H9 (cell line): Measurements from ENCODE around the gene ROBO1. TPM values are rescaled to one million over a fixed set of nuclear protein-coding genes. Genes with fewer than 3 reads are reported as not detected.

Experiments used
- DNase-seq: peaks from one replicate; pipeline ENCODE4 v3.0.0-alpha.2; 2017
- H2AFZ ChIP-seq: one replicate; pipeline ENCODE4 v1.6.1; 2013; ENCODE audit warnings: mild to moderate bottlenecking, low read length, control low read depth, moderate library complexity
- H2AK5ac ChIP-seq: 2 replicates; pipeline ENCODE4 v1.6.1; 2013; ENCODE audit warnings: low read length, control low read depth, mixed read lengths; ENCODE audit not compliant: insufficient read length
- H2BK120ac ChIP-seq: one replicate; pipeline ENCODE4 v1.6.1; 2013; ENCODE audit warnings: low read depth, mild to moderate bottlenecking, low read length, control low read depth, inconsistent platforms; ENCODE audit not compliant: poor library complexity, severe bottlenecking
- H2BK12ac ChIP-seq: 2 replicates; pipeline ENCODE4 v1.6.1; 2013; ENCODE audit warnings: low read length, control low read depth, mixed read lengths, low read depth; ENCODE audit not compliant: insufficient read length
- H2BK15ac ChIP-seq: 2 replicates; pipeline ENCODE4 v1.6.1; 2013; ENCODE audit warnings: low read depth, low read length, control low read depth
- H2BK20ac ChIP-seq: one replicate; pipeline ENCODE4 v1.6.1; 2013; ENCODE audit warnings: low read depth, mild to moderate bottlenecking, low read length, control low read depth, inconsistent platforms; ENCODE audit not compliant: poor library complexity, severe bottlenecking
- H2BK5ac ChIP-seq: 2 replicates; pipeline ENCODE4 v1.6.1; 2013; ENCODE audit warnings: low read length, control low read depth, mixed read lengths; ENCODE audit not compliant: insufficient read length
- H3K14ac ChIP-seq: 2 replicates; pipeline ENCODE4 v1.6.1; 2013; ENCODE audit warnings: low read length, control low read depth; ENCODE audit not compliant: insufficient read depth
- H3K18ac ChIP-seq: 2 replicates; pipeline ENCODE4 v1.6.1; 2013; ENCODE audit warnings: low read depth, mild to moderate bottlenecking, mixed read lengths, low read length, control low read depth; ENCODE audit not compliant: insufficient read length
- H3K23ac ChIP-seq: 2 replicates; pipeline ENCODE4 v1.6.1; 2013; ENCODE audit warnings: low read length, control low read depth, mixed read lengths, low read depth; ENCODE audit not compliant: insufficient read length
- H3K23me2 ChIP-seq: 2 replicates; pipeline ENCODE4 v1.6.1; 2013; ENCODE audit warnings: low read depth, mild to moderate bottlenecking, mixed read lengths, low read length, control low read depth; ENCODE audit not compliant: insufficient read length, poor library complexity, severe bottlenecking
- H3K27ac ChIP-seq: 2 replicates; pipeline ENCODE4 v1.5.1; 2013; ENCODE audit warnings: low read length, control low read depth, mixed read lengths, low read depth; ENCODE audit not compliant: insufficient read length
- H3K27me3 ChIP-seq: 2 replicates; pipeline ENCODE4 v1.6.1; 2013; ENCODE audit warnings: low read length, control low read depth, inconsistent platforms; ENCODE audit not compliant: insufficient read depth
- H3K4ac ChIP-seq: 2 replicates; pipeline ENCODE4 v1.6.1; 2013; ENCODE audit warnings: low read depth, mild to moderate bottlenecking, control low read depth, inconsistent platforms, low read length, moderate library complexity
- H3K4me1 ChIP-seq: 2 replicates; pipeline ENCODE4 v1.6.1; 2013; ENCODE audit warnings: low read length, control low read depth, inconsistent platforms; ENCODE audit not compliant: insufficient read depth
- H3K4me2 ChIP-seq: 2 replicates; pipeline ENCODE4 v1.6.1; 2013; ENCODE audit warnings: low read length, control low read depth, mixed read lengths; ENCODE audit not compliant: insufficient read length, insufficient read depth
- H3K56ac ChIP-seq: 2 replicates; pipeline ENCODE4 v1.6.1; 2013; ENCODE audit warnings: low read depth, mild to moderate bottlenecking, mixed read lengths, low read length, control low read depth; ENCODE audit not compliant: insufficient read length
- H3K79me1 ChIP-seq: 2 replicates; pipeline ENCODE4 v1.6.1; 2013; ENCODE audit warnings: low read depth, mild to moderate bottlenecking, moderate library complexity, low read length, control low read depth, inconsistent platforms; ENCODE audit not compliant: insufficient read depth, poor library complexity, severe bottlenecking
- H3K79me2 ChIP-seq: 2 replicates; pipeline ENCODE4 v1.6.1; 2013; ENCODE audit warnings: low read length, control low read depth, inconsistent platforms; ENCODE audit not compliant: insufficient read depth
- H3K9ac ChIP-seq: 2 replicates; pipeline ENCODE4 v1.6.1; 2013; ENCODE audit warnings: low read length, control low read depth, mixed read lengths; ENCODE audit not compliant: insufficient read length; ENCODE audit errors: extremely low read depth
- H3K9me3 ChIP-seq: one replicate; pipeline ENCODE4 v1.6.1; 2013; ENCODE audit warnings: low read depth, low read length, inconsistent platforms; ENCODE audit not compliant: control insufficient read depth
- H3T11ph ChIP-seq: one replicate; pipeline ENCODE4 v1.6.1; 2013; ENCODE audit warnings: mild to moderate bottlenecking, low read length, control low read depth, inconsistent platforms
- H4K20me1 ChIP-seq: one replicate; pipeline ENCODE4 v1.6.1; 2013; ENCODE audit not compliant: control insufficient read depth, insufficient read length, insufficient read depth
- H4K5ac ChIP-seq: 2 replicates; pipeline ENCODE4 v1.6.1; 2013; ENCODE audit warnings: low read depth, mild to moderate bottlenecking, mixed read lengths, low read length, control low read depth; ENCODE audit not compliant: insufficient read length
- H4K8ac ChIP-seq: replicated peaks from 2 replicates; pipeline ENCODE4 v1.6.1; 2013; ENCODE audit warnings: low read length, control low read depth, mixed read lengths, low read depth; ENCODE audit not compliant: insufficient read length
- H4K91ac ChIP-seq: 2 replicates; pipeline ENCODE4 v1.6.1; 2013; ENCODE audit warnings: low read depth, mild to moderate bottlenecking, moderate library complexity, mixed read lengths, low read length, control low read depth; ENCODE audit not compliant: insufficient read length
- H3K27ac Mint-ChIP-seq, 3 experiments: 2 replicates in 2 of 3; 3 replicates in 1 of 3; pipeline ENCODE4 v1.8.0; 2020 to 2021; ENCODE audit warnings: mixed read lengths in 3 of 3, mild to moderate bottlenecking in 1 of 3, moderate library complexity in 1 of 3
- H3K27me3 Mint-ChIP-seq: 2 replicates; pipeline ENCODE4 v1.8.0; 2021; ENCODE audit warnings: low read depth, mild to moderate bottlenecking, moderate library complexity, mixed read lengths
- H3K36me3 Mint-ChIP-seq, 3 experiments: 2 replicates in 2 of 3; 3 replicates in 1 of 3; pipeline ENCODE4 v1.8.0; 2020 to 2021; ENCODE audit warnings: low read depth in 3 of 3, mixed read lengths in 3 of 3; ENCODE audit not compliant: insufficient read depth in 1 of 3
- H3K4me1 Mint-ChIP-seq, 2 experiments: 2 replicates each; pipeline ENCODE4 v1.8.0; 2020; ENCODE audit warnings: mixed read lengths in 2 of 2
- H3K4me3 Mint-ChIP-seq, 2 experiments: 2 replicates in 1 of 2; 3 replicates in 1 of 2; pipeline ENCODE4 v1.8.0; 2020 to 2021; ENCODE audit warnings: mild to moderate bottlenecking in 2 of 2, mixed read lengths in 2 of 2, moderate library complexity in 1 of 2
- H3K9me3 Mint-ChIP-seq, 2 experiments: 2 replicates in 1 of 2; 3 replicates in 1 of 2; pipeline ENCODE4 v1.8.0; 2020; ENCODE audit warnings: mild to moderate bottlenecking in 2 of 2, mixed read lengths in 2 of 2, moderate library complexity in 1 of 2
- CTCF ChIP-seq: fragments of 200-600 bp; sonication (generic); conservative IDR thresholded peaks from 3 replicates; pipeline ENCODE4 v1.8.0; 2021; ENCODE audit warnings: antibody characterized with exemption, mild to moderate bottlenecking
- WGBS: extraction: QIAGEN DNeasy Blood & Tissue Kit; methylation state at CpG from one replicate; pipeline ENCODE4 v1.1.7; 2013; ENCODE audit warnings: missing lambda C conversion rate, low lambda C conversion rate, mixed read lengths; ENCODE audit not compliant: insufficient read length; ENCODE audit errors: extremely low coverage; 5-methylcytosine and 5-hydroxymethylcytosine counted together
- total RNA-seq: library from RNA; stranded (reverse); gene quantifications from 2 replicates; pipeline ENCODE4 v1.2.1, GENCODE V29; 2021

ROBO1 gene
- total RNA-seq, 1 experiment from 2014 or later = 62.7 TPM

GRCh38 chr3:78858174-78858573 lies 909.6 kb downstream of the ROBO1 start:
- H3K36me3 Mint-ChIP-seq = no peaks in the 10 kb centered on the region; a peak in 1 of 7 replicates

More at GRCh38 chr3:78858174-78858573, 909.6 kb downstream of the ROBO1 start:
- H3K27me3 Mint-ChIP-seq = no peaks in the 10 kb centered on the region
- no peak overlapping the region for H3K4ac ChIP-seq
- H2BK20ac ChIP-seq = no peak overlapping the region
- DNase-seq = no peak
- H3K23me2 ChIP-seq = no peaks in the 10 kb centered on the region
- H2AFZ ChIP-seq = no peak overlapping the region
- no peak overlapping the region for H4K91ac ChIP-seq
- H3K27ac ChIP-seq = no peak overlapping the region
- H3T11ph ChIP-seq = no peak overlapping the region
- no CpG with 5 or more reads among the region's 1 CpG for WGBS
- no peaks in the 10 kb centered on the region for H3K9me3 ChIP-seq
- 0 out of 2 replicates have a peak, but pooled peaks cover 2% of the 10 kb centered on the region for H3K79me2 ChIP-seq
- 0 out of 2 replicates have a peak, but pooled peaks cover 2% of the 10 kb centered on the region for H3K4me1 ChIP-seq
- H2BK5ac ChIP-seq = no peak overlapping the region
- no peak overlapping the region for H3K56ac ChIP-seq
- no peak overlapping the region for H3K18ac ChIP-seq
- no peak overlapping the region for H3K9ac ChIP-seq
- H3K4me2 ChIP-seq = no peak overlapping the region
- H4K20me1 ChIP-seq = no peaks in the 10 kb centered on the region
- H2AK5ac ChIP-seq = no peak overlapping the region
- H2BK12ac ChIP-seq = no peak overlapping the region
- H2BK120ac ChIP-seq = no peak overlapping the region
- TF ChIP-seq CTCF = no peak
- no peak overlapping the region for H3K4me3 Mint-ChIP-seq
- H4K8ac ChIP-seq = no peak overlapping the region
- no peaks in the 10 kb centered on the region for H3K79me1 ChIP-seq
- no peaks in the 10 kb centered on the region for H3K27me3 ChIP-seq
- peaks cover 15 to 19% of the 10 kb centered on the region in 2 experiments; a peak in 3 of 4 replicates for H3K4me1 Mint-ChIP-seq
- H3K27ac Mint-ChIP-seq = peak overlapping the region in 1 of 3 experiments; percentile 56; a peak in 1 of 7 replicates
- H3K14ac ChIP-seq = no peak overlapping the region
- no peaks in the 10 kb centered on the region for H3K9me3 Mint-ChIP-seq
- H2BK15ac ChIP-seq = no peak overlapping the region
- no peak overlapping the region for H4K5ac ChIP-seq
- no peak overlapping the region for H3K23ac ChIP-seq
